GM19238 (cell line): Measurements from ENCODE around the gene JADE1.

Experiments used
- DNase-seq: peaks from one replicate; pipeline ENCODE4 v3.0.0; 2011; ENCODE audit warnings: low spot score; ENCODE audit not compliant: insufficient read length

Gene JADE1

GRCh38 chr4:128840711-128841318 lies 31.3 kb downstream of the JADE1 start:
- DNase-seq, result no peak

GRCh38 chr4:128841402-128841801 lies 31.9 kb downstream of the JADE1 start:
- DNase-seq, result no peak

- DNase-seq, result no peak
Observed at GRCh38 chr4:128844931-128845330, 35.4 kb downstream of the JADE1 start.

GRCh38 chr4:128846063-128846462 lies 36.6 kb downstream of the JADE1 start:
- DNase-seq, result no peak

- no peak for DNase-seq
Observed at GRCh38 chr4:128847082-128847724, 37.7 kb downstream of the JADE1 start.

- no peak for DNase-seq
Observed at GRCh38 chr4:128848461-128848860, 39.0 kb downstream of the JADE1 start.

GRCh38 chr4:128850252-128850651 lies 40.8 kb downstream of the JADE1 start:
- no peak for DNase-seq

GRCh38 chr4:128853741-128854140 lies 44.2 kb downstream of the JADE1 start:
- no peak for DNase-seq

GRCh38 chr4:128854433-128854832 lies 44.9 kb downstream of the JADE1 start:
- DNase-seq, result no peak

- DNase-seq, result no peak
Observed at GRCh38 chr4:128855621-128856020, 46.1 kb downstream of the JADE1 start.

GRCh38 chr4:128856246-128856645 lies 46.7 kb downstream of the JADE1 start:
- DNase-seq, result no peak

- DNase-seq, result no peak
Observed at GRCh38 chr4:128858879-128859671, 49.6 kb downstream of the JADE1 start.

GRCh38 chr4:128859887-128860677 lies 50.6 kb downstream of the JADE1 start:
- DNase-seq, result no peak

GRCh38 chr4:128861856-128862518 lies 52.5 kb downstream of the JADE1 start:
- DNase-seq, result no peak

GRCh38 chr4:128862608-128863311 lies 53.3 kb downstream of the JADE1 start:
- DNase-seq, result no peak

GRCh38 chr4:128863312-128864075 lies 54.0 kb downstream of the JADE1 start:
- peak; percentile 19 for DNase-seq

- DNase-seq, result no peak
Observed at GRCh38 chr4:128865132-128865531, 55.6 kb downstream of the JADE1 start.

- no peak for DNase-seq
Observed at GRCh38 chr4:128866269-128866668, 56.8 kb downstream of the JADE1 start.

- no peak for DNase-seq
Observed at GRCh38 chr4:128866691-128867090, 57.2 kb downstream of the JADE1 start.

GRCh38 chr4:128868758-128869157 lies 59.3 kb downstream of the JADE1 start:
- no peak for DNase-seq
